GM18907 (cell line): ENCODE data around the gene ATP8B3.
"Not testable (repeated sequence)": the region's sequence is repeated elsewhere in the genome, so short reads cannot be mapped to it uniquely, and the experiment has no call there.

Source experiments
- ATAC-seq: cut with Tn5 transposase; IDR thresholded peaks from one replicate; pipeline ENCODE4 v1.9.1; 2021; ENCODE audit warnings: mild to moderate bottlenecking, moderate library complexity; ENCODE audit not compliant: unreplicated experiment

ATP8B3 gene

DNA sequence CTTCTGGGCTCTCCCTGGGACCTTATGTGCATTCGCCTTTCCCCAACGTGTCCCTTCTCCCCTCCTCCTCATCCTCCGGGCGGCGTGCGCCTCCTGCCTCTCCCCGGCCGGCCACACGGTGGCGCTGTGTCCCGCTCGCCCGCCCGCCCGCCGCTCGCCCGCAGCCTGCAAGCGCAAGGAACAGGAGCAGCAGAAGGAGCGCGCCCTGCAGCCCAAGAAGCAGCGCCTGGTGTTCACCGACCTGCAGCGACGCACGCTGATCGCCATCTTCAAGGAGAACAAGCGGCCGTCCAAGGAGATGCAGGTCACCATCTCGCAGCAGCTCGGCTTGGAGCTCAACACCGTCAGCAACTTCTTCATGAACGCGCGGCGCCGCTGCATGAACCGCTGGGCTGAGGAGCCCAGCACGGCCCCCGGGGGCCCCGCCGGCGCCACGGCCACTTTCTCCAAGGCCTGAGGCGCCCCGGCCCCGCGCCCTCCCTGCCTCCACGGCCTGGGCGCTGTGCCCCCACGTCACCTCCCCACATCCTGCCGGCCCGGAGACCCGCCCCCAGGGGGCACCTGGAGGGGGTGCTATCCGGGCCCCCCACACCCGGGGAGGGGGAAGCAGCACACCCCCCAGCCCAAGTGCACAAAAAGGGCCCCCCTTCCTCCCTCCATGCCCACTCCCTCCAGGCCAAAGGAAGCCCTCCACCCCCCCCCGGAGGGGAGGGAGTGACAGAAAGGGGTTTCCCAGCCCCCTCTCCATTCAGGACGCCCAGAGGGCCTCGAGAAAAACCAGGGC is 36.9 kb downstream of the ATP8B3 start:
- no peak for ATAC-seq

GRCh38 chr19:1773184-1773583 is 38.9 kb downstream of the ATP8B3 start:
- ATAC-seq: no peak

GRCh38 chr19:1770866-1771576 is 41.1 kb downstream of the ATP8B3 start:
- ATAC-seq: no peak

- no peak for ATAC-seq
These were observed 42.5 kb downstream of the ATP8B3 start for GRCh38 chr19:1769645-1769985.

DNA sequence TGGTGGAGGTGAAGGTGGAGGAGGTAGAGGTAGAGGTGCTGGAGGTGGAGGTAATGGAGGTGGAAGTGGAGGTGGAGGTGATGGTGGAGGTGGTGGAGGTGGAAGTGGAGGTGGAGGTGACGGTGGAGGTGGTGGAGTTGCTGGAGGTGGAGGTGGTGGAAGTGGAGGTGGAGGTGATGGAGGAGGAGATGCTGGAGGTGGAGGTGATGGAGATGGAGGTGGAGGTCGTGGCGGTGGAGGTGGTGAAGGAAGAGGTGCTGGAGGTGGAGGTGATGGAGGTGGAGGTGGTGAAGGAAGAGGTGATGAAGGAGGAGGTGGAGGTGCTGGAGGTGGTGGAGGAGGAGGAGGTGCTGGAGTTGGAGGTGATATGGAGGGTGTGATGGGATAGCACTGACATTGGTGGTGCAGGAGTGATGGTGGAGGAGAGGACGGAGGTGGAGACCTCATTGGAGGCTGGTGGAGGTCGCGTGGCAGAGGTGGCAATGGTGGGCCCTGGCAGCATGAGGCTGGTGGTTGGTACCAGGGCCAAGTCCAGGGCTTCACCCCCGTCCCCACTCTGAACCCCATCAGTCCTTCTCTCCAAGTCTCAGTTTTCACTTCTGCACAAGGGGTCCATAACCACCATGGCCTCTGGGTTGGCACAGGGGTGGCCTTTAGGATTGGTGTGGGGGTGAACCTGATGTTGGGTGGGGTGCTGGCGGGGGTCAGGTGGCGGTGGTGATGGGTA is 43.0 kb downstream of the ATP8B3 start:
- no peak for ATAC-seq

DNA sequence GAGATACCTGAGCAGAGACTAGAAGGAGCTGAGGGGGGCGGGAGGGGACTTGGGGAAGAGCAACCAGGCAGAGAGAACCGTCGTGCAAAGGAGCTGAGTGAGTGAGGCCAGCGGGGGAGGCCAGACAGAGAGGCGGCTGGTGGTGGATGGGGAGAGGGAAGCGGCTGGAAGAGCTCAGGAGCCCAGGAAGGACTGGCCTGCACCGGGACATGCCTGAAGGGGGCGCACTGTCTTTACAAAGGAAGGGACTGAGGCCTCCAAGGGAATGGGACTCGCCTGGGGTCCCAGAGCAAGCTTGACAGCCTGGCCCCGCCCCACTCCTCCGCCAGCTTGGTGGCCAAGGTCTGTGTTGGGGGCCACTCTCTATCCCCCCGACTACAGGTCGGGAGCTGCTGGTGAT is 43.8 kb downstream of the ATP8B3 start:
- no peak for ATAC-seq

GRCh38 chr19:1767464-1767933 is 44.6 kb downstream of the ATP8B3 start:
- ATAC-seq: no peak

DNA sequence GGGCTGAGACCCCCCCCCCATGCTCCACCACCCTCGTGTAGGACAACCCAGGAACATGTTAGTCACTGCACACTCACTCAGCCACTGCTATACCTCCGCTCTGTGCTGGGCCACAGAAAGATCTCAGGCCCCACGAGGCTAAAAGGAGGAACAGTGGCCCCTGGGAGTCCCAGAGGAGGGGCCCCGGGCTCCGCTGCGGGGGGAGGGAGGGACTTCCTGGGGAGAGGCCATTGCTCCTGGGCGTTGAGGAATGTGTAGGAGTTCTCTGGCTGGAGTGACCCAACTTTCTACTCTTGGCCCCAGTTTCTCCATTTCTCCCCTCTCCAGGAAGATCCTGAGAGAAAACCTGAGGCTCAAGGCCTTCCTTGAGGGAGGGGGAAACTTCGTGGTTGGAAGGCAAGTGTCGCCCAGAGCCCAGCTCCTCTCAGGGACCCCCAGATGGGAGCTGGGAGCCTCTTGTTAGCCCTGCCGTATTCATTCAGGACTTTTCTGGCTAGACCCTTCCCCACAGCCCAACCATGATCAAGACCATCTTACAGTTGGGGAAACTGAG is 45.2 kb downstream of the ATP8B3 start:
- no peak for ATAC-seq

GRCh38 chr19:1765904-1766799 is 45.9 kb downstream of the ATP8B3 start:
- no peak for ATAC-seq

GRCh38 chr19:1765232-1765903 is 46.7 kb downstream of the ATP8B3 start:
- ATAC-seq: no peak

DNA sequence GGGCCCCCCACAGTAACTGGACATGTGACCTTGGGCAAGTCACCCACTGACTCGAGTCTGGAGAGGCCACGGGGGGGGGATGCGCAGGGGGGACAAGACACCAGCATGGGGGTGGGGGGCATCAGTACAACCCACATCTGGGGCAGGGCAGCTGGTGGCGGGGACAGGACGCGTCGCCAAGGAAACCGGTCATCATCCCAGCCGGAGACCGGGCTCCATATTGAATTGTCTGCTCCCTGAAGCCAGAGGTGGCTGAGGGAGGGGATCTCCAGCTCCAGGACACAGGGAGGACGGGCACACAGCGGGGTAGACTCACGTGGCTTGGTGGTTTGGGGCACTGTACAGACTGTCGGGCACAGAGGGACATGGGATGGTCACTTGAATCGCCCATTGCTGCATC is 47.3 kb downstream of the ATP8B3 start:
- no peak for ATAC-seq

DNA sequence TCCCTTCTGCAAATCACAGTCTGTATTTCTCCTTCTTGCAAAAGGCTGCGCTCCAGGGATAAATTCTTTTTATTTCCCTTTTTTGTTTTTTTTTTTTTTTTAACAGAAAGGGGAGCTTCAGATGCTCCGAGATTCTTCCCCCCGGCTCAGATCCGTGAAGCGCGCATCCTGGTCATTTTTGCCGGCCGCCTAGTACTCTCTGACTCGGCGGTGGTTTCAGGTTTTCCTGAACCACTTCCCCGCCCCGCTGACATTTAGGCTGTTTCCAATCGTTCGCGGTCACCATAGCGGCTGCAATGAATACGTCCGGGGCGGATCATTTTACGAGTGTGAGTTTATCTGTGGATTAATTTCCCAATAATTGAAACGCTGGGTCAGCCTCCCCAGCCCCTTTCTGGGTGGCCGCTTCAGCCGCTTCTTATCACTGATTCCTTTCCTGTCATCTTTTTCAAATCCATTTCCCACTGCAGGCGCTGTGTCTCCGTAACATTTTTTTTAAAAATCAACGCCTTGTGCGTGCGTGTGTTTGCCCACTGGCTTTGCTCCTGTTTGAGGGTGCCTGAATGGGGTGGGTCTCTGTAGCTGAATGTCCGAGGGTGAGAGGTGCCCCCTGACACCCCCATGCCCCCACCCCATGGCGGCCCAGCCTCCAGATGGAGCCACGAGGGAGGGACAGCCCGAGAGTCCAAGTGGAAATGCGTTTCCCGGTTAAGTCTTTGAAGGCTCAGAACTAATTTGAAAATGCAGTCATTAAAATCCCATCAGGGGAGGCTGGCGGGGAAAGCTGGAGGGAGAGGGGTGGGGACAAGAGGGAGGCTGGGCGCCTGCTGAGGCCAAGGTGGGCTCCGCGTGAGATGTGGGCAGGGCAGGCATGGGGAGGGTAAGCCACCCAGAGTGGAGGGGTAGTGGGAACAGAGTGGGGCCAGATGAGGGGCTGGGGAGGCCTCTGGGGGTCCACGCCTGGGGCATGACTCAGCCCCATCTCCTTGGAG is 48.1 kb downstream of the ATP8B3 start:
- no peak for ATAC-seq

DNA sequence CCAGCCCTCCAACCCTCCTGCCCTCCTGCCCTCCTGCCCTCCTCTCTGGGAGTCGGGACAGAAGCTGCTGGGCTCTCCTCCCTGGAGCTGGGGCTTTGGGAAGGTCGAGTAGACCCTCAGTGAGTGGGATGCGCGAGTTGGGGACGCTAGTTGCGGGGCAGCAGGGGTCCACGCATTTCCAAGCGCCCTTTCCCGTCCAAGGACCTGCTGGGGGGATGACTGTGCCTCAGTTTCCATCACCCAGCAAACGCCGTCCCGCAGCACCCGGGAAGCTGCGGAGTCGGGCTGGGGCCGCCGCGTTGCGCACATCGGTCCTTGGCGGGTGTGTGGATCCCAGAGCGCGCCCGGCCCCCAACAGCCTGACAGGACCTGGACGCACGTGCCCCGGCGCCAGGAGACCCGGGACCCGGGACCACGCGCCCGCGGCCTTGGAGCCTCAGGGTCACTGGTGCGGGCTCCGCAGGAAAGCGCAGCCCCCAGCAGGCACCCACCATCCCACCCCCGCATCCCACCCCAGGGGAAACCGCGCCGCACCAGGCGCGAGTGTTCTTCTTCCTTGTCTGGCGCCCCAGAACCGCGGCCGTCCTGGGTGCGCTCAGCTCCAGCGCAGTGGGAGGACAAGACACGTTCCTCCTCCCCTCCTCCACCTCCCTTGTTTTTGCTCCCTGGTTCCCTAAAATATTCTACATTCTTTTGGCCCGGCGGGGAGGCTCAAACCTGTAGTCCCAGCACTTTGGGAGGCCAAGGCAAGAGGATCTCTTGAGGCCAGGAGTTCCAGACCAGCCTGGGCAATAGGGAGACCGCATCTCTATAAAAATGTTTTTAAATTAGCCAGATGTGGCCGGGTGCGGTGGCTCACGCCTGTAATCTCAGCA is 49.6 kb downstream of the ATP8B3 start:
- ATAC-seq: no peak

DNA sequence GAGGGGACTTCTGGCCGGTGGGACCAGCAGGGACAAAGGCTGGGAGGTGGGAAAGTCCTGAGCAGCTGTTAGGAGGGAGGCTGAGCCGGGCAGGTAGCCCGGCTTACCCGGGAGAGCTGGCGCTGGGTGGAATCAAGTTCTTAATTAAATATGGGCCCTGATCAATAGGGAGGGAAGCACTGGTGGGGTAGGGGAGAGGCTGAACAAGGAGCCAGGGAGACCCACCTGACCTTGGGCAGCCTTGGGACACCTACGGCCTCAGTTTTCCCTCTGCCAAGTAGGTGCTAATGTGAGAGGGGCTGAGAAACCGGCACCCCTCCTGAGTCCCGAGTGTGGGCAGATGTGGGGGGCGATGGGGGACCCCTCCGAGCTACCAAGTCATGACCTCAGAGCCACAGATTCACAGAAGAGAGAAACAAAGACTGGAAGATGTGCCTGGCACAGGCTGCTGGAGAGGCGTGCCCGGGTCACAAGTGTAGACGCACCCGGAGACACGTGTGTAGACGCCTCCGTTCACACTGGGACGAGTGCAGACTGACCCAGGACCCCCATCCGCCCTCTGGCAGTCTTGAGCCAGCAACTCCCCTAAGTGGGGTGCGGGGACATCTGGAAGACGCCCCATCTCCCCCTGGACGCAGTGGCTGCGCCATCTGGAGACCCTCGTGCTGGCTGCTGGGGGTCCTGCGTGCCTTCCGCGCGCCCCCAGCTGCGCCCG is 50.4 kb downstream of the ATP8B3 start:
- ATAC-seq: no peak

GRCh38 chr19:1760786-1761527 is 51.1 kb downstream of the ATP8B3 start:
- ATAC-seq: not testable (repeated sequence)

GRCh38 chr19:1760020-1760419 is 52.1 kb downstream of the ATP8B3 start:
- ATAC-seq: no peak
